Smooth muscle cell (in vitro differentiated cells): ENCODE measurements around the gene EGFL6. TPM values are rescaled to one million over a fixed set of nuclear protein-coding genes. Genes with fewer than 3 reads are reported as not detected.
A peak's percentile ranks its signal among the peaks of the same experiment; 100 is the strongest.
"Not testable (repeated sequence)": the region's sequence is repeated elsewhere in the genome, so short reads cannot be mapped to it uniquely, and the experiment has no call there.

Experiments used
- DNase-seq: peaks from one replicate; lab custom pipeline; 2025; ENCODE audit not compliant: unreplicated experiment; lab: John Stamatoyannopoulos, UW
- H2AFZ ChIP-seq: fragments of 200-600 bp; sonication (generic); 2 replicates; pipeline ENCODE4 v1.6.0; 2016; ENCODE audit warnings: antibody characterized with exemption, low read depth, mild to moderate bottlenecking
- H3F3A ChIP-seq: fragments of 200-600 bp; sonication (generic); 2 replicates; pipeline ENCODE4 v1.6.0; 2017; ENCODE audit warnings: antibody characterized with exemption, low read depth
- H3K27ac ChIP-seq: fragments of 200-600 bp; sonication (generic); 2 replicates; pipeline ENCODE4 v1.5.1; 2016; ENCODE audit warnings: low read depth, mild to moderate bottlenecking
- H3K27me3 ChIP-seq: fragments of 200-600 bp; sonication (generic); 2 replicates; pipeline ENCODE4 v1.6.1; 2016; ENCODE audit warnings: low read depth, mild to moderate bottlenecking
- H3K36me3 ChIP-seq: fragments of 200-600 bp; sonication (generic); 2 replicates; pipeline ENCODE4 v1.5.1; 2016; ENCODE audit warnings: low read depth
- H3K4me1 ChIP-seq: fragments of 200-600 bp; sonication (generic); 2 replicates; pipeline ENCODE4 v1.5.1; 2016; ENCODE audit warnings: low read depth
- H3K4me2 ChIP-seq: fragments of 200-600 bp; sonication (generic); 2 replicates; pipeline ENCODE4 v1.6.0; 2016; ENCODE audit warnings: mild to moderate bottlenecking
- H3K4me3 ChIP-seq: fragments of 200-600 bp; sonication (generic); 2 replicates; pipeline ENCODE4 v1.5.1; 2016; ENCODE audit warnings: mild to moderate bottlenecking
- H3K79me2 ChIP-seq: fragments of 200-600 bp; sonication (generic); 2 replicates; pipeline ENCODE4 v1.6.0; 2016; ENCODE audit warnings: low read depth, mild to moderate bottlenecking
- H3K9ac ChIP-seq: fragments of 200-600 bp; sonication (generic); 2 replicates; pipeline ENCODE4 v1.6.0; 2016; ENCODE audit warnings: low read depth
- H3K9me3 ChIP-seq: fragments of 200-600 bp; sonication (generic); replicated peaks from 2 replicates; pipeline ENCODE4 v1.5.1; 2016; ENCODE audit warnings: low read depth
- H4K20me1 ChIP-seq: fragments of 200-600 bp; sonication (generic); 2 replicates; pipeline ENCODE4 v1.6.0; 2016; ENCODE audit warnings: low read depth
- CTCF ChIP-seq: fragments of 200-600 bp; sonication (generic); IDR thresholded peaks from 2 replicates; pipeline ENCODE4 v1.5.1; 2017; ENCODE audit warnings: borderline replicate concordance, mild to moderate bottlenecking, antibody characterized with exemption; ENCODE audit not compliant: insufficient read depth, poor library complexity, severe bottlenecking
- WGBS: methylation state at CpG from one replicate; pipeline ENCODE4 v1.1.7; 2016; ENCODE audit warnings: low lambda C conversion rate; 5-methylcytosine and 5-hydroxymethylcytosine counted together
- polyA plus RNA-seq: library from polyadenylated mRNA; unstranded; fragments of >200 nt; fragmentation: Nextera tagmentation; extraction: Ambion mirVana; gene quantifications from 2 replicates; pipeline ENCODE4 v1.2.1, GENCODE V29; 2016
- total RNA-seq: library from RNA; depleted of rRNA; stranded (reverse); fragments of >200 nt; gene quantifications from 2 replicates; pipeline ENCODE4 v1.2.3, GENCODE V29; 2014

The EGFL6 gene
- total and polyA plus RNA-seq, 2 experiments from 2014 or later: 213 to 350 TPM

GRCh38 chrX:13638826-13639225 lies 69.4 kb downstream of the EGFL6 start:
- TF ChIP-seq CTCF: no peak

GRCh38 chrX:13641684-13642083 lies 72.3 kb downstream of the EGFL6 start:
- DNase-seq: not testable (repeated sequence)

More at GRCh38 chrX:13638826-13639225, 69.4 kb downstream of the EGFL6 start:
- H3K36me3 ChIP-seq: no peaks in the 10 kb centered on the region
- H3K27me3 ChIP-seq: no peaks in the 10 kb centered on the region
- H3K27ac ChIP-seq: no peak overlapping the region
- no peak overlapping the region for H3K9ac ChIP-seq
- no peaks in the 10 kb centered on the region for H4K20me1 ChIP-seq
- WGBS: 41% methylated on average over 3 of the region's 3 CpGs
- no peak overlapping the region for H3K4me2 ChIP-seq
- H3K79me2 ChIP-seq: no peaks in the 10 kb centered on the region
- H2AFZ ChIP-seq: no peak overlapping the region
- DNase-seq: no peak
- peaks cover 8% of the 10 kb centered on the region for H3K9me3 ChIP-seq
- H3K4me3 ChIP-seq: no peak overlapping the region
- no peaks in the 10 kb centered on the region for H3K4me1 ChIP-seq
- no peaks in the 10 kb centered on the region for H3F3A ChIP-seq

GRCh38 chrX:13645464-13646153 lies 76.2 kb downstream of the EGFL6 start:
- no peak overlapping the region for H3K27ac ChIP-seq
- no peak for DNase-seq
- no peaks in the 10 kb centered on the region for H3K36me3 ChIP-seq
- H3K4me3 ChIP-seq: no peak overlapping the region
- H3K79me2 ChIP-seq: no peaks in the 10 kb centered on the region
- no peaks in the 10 kb centered on the region for H3F3A ChIP-seq
- H2AFZ ChIP-seq: no peak overlapping the region
- no peaks in the 10 kb centered on the region for H3K9me3 ChIP-seq
- H3K4me1 ChIP-seq: no peaks in the 10 kb centered on the region
- no peak overlapping the region for H3K9ac ChIP-seq
- 63% methylated on average over 9 of the region's 9 CpGs for WGBS
- no peaks in the 10 kb centered on the region for H3K27me3 ChIP-seq
- no peak for TF ChIP-seq CTCF
- H4K20me1 ChIP-seq: no peaks in the 10 kb centered on the region
- no peak overlapping the region for H3K4me2 ChIP-seq

More at GRCh38 chrX:13641684-13642083, 72.3 kb downstream of the EGFL6 start:
- not testable (repeated sequence) for H3K4me2 ChIP-seq, H3K27ac ChIP-seq, H4K20me1 ChIP-seq, H2AFZ ChIP-seq, H3K27me3 ChIP-seq, H3F3A ChIP-seq, H3K4me1 ChIP-seq, H3K9me3 ChIP-seq, H3K9ac ChIP-seq, H3K36me3 ChIP-seq, H3K79me2 ChIP-seq, H3K4me3 ChIP-seq
- 71% methylated on average over 3 of the region's 4 CpGs for WGBS

- no peak overlapping the region for H3K4me2 ChIP-seq
- 40% methylated on average over 3 of the region's 3 CpGs for WGBS
- peak overlapping the region; percentile 36 for H2AFZ ChIP-seq
- peak; percentile 61 for TF ChIP-seq CTCF
- no peak for DNase-seq
- H3K9ac ChIP-seq: no peak overlapping the region
- H3K4me3 ChIP-seq: no peak overlapping the region
- no peaks in the 10 kb centered on the region for H3F3A ChIP-seq
- H3K9me3 ChIP-seq: no peaks in the 10 kb centered on the region
- no peaks in the 10 kb centered on the region for H3K36me3 ChIP-seq
- H3K27ac ChIP-seq: peak overlapping the region; percentile 88
- no peaks in the 10 kb centered on the region for H4K20me1 ChIP-seq
- H3K79me2 ChIP-seq: no peaks in the 10 kb centered on the region
- no peaks in the 10 kb centered on the region for H3K4me1 ChIP-seq
- H3K27me3 ChIP-seq: no peaks in the 10 kb centered on the region
These were observed 76.8 kb downstream of the EGFL6 start for GRCh38 chrX:13646154-13646549.
